HCT116 (cell line): ENCODE measurements around the gene PGS1. TPM values are rescaled to one million over a fixed set of nuclear protein-coding genes. Genes with fewer than 3 reads are reported as not detected.

ENCODE experiments used
- ATAC-seq: fragments of 200-7000 bp; cut with Tn5 transposase; 2 replicates; pipeline ENCODE4 v1.9.1; 2020; ENCODE audit warnings: mild to moderate bottlenecking, moderate library complexity
- BruUV-seq: library from RNA; stranded (reverse); fragments of 400-500 nt; replicated peaks from 2 replicates; lab custom pipeline; 2021; lab: Mats Ljungman, UMichigan
- CTCF ChIA-PET: fragments of 300-600 bp; sonication (Branson Sonifier 250); formaldehyde crosslinking; loops from one replicate; lab custom pipeline; 2021; ENCODE audit warnings: antibody characterized with exemption; lab: Charles Lee
- POLR2A ChIA-PET: fragments of 300-600, 350-600 bp; sonication (Branson Sonifier 250); formaldehyde crosslinking; loops from one replicate; lab custom pipeline; 2021; ENCODE audit warnings: antibody characterized with exemption; lab: Charles Lee
- RAD21 ChIA-PET, 2 experiments: fragments of 300-600 bp; sonication (Branson Sonifier 250); formaldehyde crosslinking; loops; one replicate each; lab custom pipeline; 2023; ENCODE audit warnings: low total read pairs in 2 of 2; ENCODE audit not compliant: uncharacterized antibody in 2 of 2, unreplicated experiment in 2 of 2, low non-redundant PET in 1 of 2; lab: Charles Lee
- DNase-seq: peaks from one replicate; pipeline ENCODE4 v3.0.0-alpha.2; 2010; ENCODE audit warnings: low read depth, low spot score
- H2AFZ ChIP-seq: fragments of 200-600 bp; shearing (Covaris generic), sonication (generic); 2 replicates; pipeline ENCODE4 v1.6.1; 2017; ENCODE audit warnings: low read depth, mixed run types, mixed read lengths, antibody characterized with exemption, low read length; ENCODE audit not compliant: poor library complexity, severe bottlenecking
- H3K27ac ChIP-seq: 2 replicates; pipeline ENCODE4 v1.5.1; 2012; ENCODE audit warnings: low read depth, low read length
- H3K27me3 ChIP-seq: fragments of 200-600 bp; sonication (generic); 2 replicates; pipeline ENCODE4 v1.6.1; 2016; ENCODE audit warnings: mixed run types, low read length, mixed read lengths; ENCODE audit not compliant: insufficient read depth
- H3K36me3 ChIP-seq, 2 experiments: fragments of 200-500 bp in 1 of 2; fragments of 200-600 bp in 1 of 2; sonication (Bioruptor generic) in 1 of 2; sonication (generic) in 1 of 2; 2 replicates each; pipeline versions ENCODE4 v1.5.1 to v1.6.1; 2014 to 2016; ENCODE audit warnings: low read length in 2 of 2, inconsistent platforms in 1 of 2, mixed read lengths in 1 of 2, mixed run types in 1 of 2; ENCODE audit not compliant: insufficient read depth in 2 of 2, control insufficient read depth in 1 of 2
- H3K4me1 ChIP-seq, 2 experiments: fragments of 200-600 bp in 1 of 2; sonication (generic) in 1 of 2; 2 replicates each; pipeline versions ENCODE4 v1.5.1 to v1.6.1; 2012 to 2017; ENCODE audit warnings: low read length in 2 of 2, inconsistent platforms in 1 of 2, mild to moderate bottlenecking in 1 of 2, mixed read lengths in 1 of 2, mixed run types in 1 of 2, moderate library complexity in 1 of 2; ENCODE audit not compliant: insufficient read depth in 2 of 2, control insufficient read depth in 1 of 2
- H3K4me2 ChIP-seq: fragments of 200-600 bp; sonication (generic); 2 replicates; pipeline ENCODE4 v1.6.1; 2017; ENCODE audit warnings: mixed run types, low read length, mixed read lengths
- H3K4me3 ChIP-seq, 2 experiments: fragments of 200-600 bp in 1 of 2; sonication (generic) in 1 of 2; replicated peaks in 1 of 2; 2 replicates each; pipeline ENCODE4 v1.5.1; 2011 to 2016; ENCODE audit warnings: low read length in 2 of 2, control low read depth in 1 of 2, low read depth in 1 of 2, mild to moderate bottlenecking in 1 of 2, mixed read lengths in 1 of 2, mixed run types in 1 of 2
- H3K79me2 ChIP-seq: fragments of 200-600 bp; sonication (generic); 2 replicates; pipeline ENCODE4 v1.6.1; 2017; ENCODE audit warnings: mild to moderate bottlenecking, mixed run types, low read length, moderate library complexity, mixed read lengths; ENCODE audit not compliant: insufficient read depth
- H3K9ac ChIP-seq: fragments of 200-600 bp; sonication (generic); 2 replicates; pipeline ENCODE4 v1.6.1; 2016; ENCODE audit warnings: low read length, mixed read lengths
- H3K9me2 ChIP-seq: fragments of 200-600 bp; sonication (generic), shearing (Covaris generic); 2 replicates; pipeline ENCODE4 v1.6.1; 2017; ENCODE audit warnings: mixed run types, mild to moderate bottlenecking, moderate library complexity; ENCODE audit not compliant: insufficient read depth
- H3K9me3 ChIP-seq, 2 experiments: fragments of 200-500 bp in 1 of 2; fragments of 200-600 bp in 1 of 2; sonication (Bioruptor generic) in 1 of 2; sonication (generic) in 1 of 2; 2 replicates each; pipeline ENCODE4 v1.6.1; 2014 to 2017; ENCODE audit warnings: low read length in 2 of 2, mixed read lengths in 2 of 2, inconsistent platforms in 1 of 2, low read depth in 1 of 2, mild to moderate bottlenecking in 1 of 2, mixed run types in 1 of 2, moderate library complexity in 1 of 2; ENCODE audit not compliant: control insufficient read depth in 1 of 2, insufficient read depth in 1 of 2
- H4K20me1 ChIP-seq: fragments of 200-600 bp; sonication (generic), shearing (Covaris generic); 2 replicates; pipeline ENCODE4 v1.6.1; 2017; ENCODE audit warnings: mixed run types, mild to moderate bottlenecking, moderate library complexity; ENCODE audit not compliant: insufficient read depth
- CBX3 ChIP-seq: IDR thresholded peaks from 2 replicates; pipeline ENCODE4 v1.6.1; 2012; ENCODE audit warnings: low read depth
- EZH2 ChIP-seq: fragments of 200-600 bp; sonication (generic); IDR thresholded peaks from 2 replicates; pipeline ENCODE4 v1.6.1; 2017; ENCODE audit warnings: antibody characterized with exemption, mixed run types
- FOSL1 ChIP-seq: IDR thresholded peaks from 2 replicates; pipeline ENCODE4 v1.6.1; 2012; ENCODE audit warnings: low read depth
- RAD21 ChIP-seq: IDR thresholded peaks from 2 replicates; pipeline ENCODE4 v1.6.1; 2012; ENCODE audit warnings: low read depth, mild to moderate bottlenecking
- SP1 ChIP-seq: IDR thresholded peaks from 2 replicates; pipeline ENCODE4 v1.6.1; 2012; ENCODE audit warnings: low read depth
- SRF ChIP-seq: IDR thresholded peaks from 2 replicates; pipeline ENCODE4 v1.6.1; 2012; ENCODE audit warnings: low read depth
- YY1 ChIP-seq: IDR thresholded peaks from 2 replicates; pipeline ENCODE4 v1.6.1; 2011; ENCODE audit warnings: low read length, low read depth, moderate library complexity, mild to moderate bottlenecking; ENCODE audit not compliant: insufficient replicate concordance; ENCODE audit errors: extremely low read depth
- ZFX ChIP-seq: fragments of 450-650 bp; IDR thresholded peaks from 2 replicates; pipeline ENCODE4 v1.6.1; 2017
- intact Hi-C: fragments of 100-400 bp; cut with micrococcal nuclease; formaldehyde crosslinking; loops from 2 replicates; pipeline ENCODE4 v1.10.0; 2022
- total RNA-seq: library from RNA; stranded (reverse); gene quantifications from one replicate; pipeline ENCODE4 v1.2.1, GENCODE V29; 2021; ENCODE audit not compliant: unreplicated experiment
- TF ChIP-seq, protein P1 (sequence below): IDR thresholded peaks from 2 replicates; pipeline ENCODE4 v1.6.1; 2012
- TF ChIP-seq, protein P2 (sequence below): IDR thresholded peaks from 2 replicates; pipeline ENCODE4 v1.6.1; 2011; ENCODE audit warnings: mild to moderate bottlenecking, low read length, moderate library complexity; ENCODE audit not compliant: insufficient replicate concordance; ENCODE audit errors: extremely low read depth

Gene PGS1
- total RNA-seq, 1 experiment from 2014 or later = 44.4 TPM

DNA sequence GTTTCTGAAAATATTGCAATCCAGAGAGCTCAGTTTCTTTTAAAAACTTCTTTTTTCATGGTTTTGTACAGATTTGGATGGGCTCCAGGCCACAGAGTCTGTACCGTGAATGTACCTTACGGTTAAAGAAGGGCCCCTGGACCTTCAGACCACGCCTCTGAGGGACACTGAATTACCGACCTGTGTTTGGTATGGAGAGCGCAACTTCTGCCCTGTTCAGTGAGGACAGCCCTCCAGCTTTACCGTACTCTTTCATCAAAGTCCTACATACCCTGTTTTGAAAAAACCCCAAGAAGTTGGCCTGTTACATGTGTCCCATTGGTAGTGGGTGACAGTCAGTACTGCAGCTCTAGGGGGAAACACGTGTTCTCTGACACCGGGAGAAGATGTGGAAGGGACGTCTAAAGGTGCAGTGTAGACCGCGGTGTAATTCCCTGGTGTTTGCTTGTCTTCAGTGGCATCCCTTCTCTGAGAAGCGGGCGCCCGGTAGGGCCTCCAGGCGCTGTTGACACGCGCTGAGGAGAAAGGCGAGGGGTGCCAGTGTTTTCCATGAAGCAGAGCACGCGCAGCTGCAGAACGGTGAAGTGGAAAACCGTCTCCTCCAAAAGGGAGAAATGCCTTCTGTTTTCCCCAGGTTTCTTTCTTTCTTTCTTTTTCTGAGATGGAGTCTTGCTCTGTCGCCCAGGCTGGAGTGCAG, 6.2 kb downstream of the PGS1 start (continued):
- no peak for TF ChIP-seq CBX3
- no peak for TF ChIP-seq EZH2
- TF ChIP-seq, protein P1, sequence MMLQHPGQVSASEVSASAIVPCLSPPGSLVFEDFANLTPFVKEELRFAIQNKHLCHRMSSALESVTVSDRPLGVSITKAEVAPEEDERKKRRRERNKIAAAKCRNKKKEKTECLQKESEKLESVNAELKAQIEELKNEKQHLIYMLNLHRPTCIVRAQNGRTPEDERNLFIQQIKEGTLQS = no peak
- no peak for TF ChIP-seq ZFX
- no peak for TF ChIP-seq RAD21

DNA sequence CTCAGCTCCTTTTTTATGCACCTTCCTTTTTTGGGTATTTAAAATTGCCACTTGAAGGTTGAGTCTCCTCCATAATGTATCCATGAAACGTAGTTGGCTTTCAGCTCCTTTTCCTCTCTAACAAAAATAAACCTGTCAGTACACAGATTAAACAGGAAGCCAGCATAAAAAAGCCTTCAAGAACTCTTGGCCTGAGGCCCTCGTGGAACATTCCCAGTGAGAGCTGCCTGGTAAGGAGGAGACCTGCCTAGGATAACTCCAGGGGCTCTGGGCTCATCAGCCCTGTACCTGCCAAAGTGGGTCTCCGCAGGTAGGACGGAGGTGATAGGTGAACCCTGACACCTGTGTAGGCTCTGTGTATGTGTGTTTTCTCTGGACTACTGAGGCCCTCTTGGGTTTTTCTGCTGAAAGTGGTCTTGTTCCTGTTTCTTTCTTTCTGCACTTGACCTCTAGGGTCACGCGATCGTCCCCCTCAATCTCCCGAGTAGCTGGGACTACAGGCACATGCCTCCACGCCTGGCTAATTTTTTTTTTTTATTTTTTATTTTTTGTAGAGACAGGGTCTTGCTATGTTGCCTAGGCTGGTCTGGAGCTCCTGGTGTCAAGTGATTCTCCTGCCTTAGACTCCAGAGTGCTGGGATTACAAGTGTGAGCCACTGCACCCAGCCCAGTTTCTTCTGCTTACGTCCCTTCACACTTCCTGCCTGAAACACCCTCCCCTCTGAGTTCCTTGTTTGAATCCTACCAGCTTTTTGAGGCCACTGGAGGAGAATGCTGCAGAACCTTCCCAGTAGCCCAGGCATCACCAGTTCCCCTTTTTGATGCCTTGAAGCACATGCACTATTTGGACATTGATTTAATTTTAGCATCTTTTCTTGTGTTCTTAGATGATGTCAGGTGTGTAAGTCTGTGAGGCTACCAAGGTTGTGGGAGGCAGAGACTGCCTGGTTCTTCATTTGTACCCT, 9.8 kb downstream of the PGS1 start:
- DNase-seq = no peak
- POLR2A ChIA-PET = no interaction called here
- Histone ChIP-seq H3K9me2 (no peaks in the 10 kb centered on the region), H2AFZ (no peak overlapping the region), H3K36me3 (peaks cover 2 to 6% of the 10 kb centered on the region in 2 experiments; a peak in 2 of 4 replicates)
- intact Hi-C loops = no loop called here
- TF ChIP-seq SRF (no peak), YY1 (no peak), FOSL1 (no peak), SP1 (no peak)
- TF ChIP-seq, protein P2, sequence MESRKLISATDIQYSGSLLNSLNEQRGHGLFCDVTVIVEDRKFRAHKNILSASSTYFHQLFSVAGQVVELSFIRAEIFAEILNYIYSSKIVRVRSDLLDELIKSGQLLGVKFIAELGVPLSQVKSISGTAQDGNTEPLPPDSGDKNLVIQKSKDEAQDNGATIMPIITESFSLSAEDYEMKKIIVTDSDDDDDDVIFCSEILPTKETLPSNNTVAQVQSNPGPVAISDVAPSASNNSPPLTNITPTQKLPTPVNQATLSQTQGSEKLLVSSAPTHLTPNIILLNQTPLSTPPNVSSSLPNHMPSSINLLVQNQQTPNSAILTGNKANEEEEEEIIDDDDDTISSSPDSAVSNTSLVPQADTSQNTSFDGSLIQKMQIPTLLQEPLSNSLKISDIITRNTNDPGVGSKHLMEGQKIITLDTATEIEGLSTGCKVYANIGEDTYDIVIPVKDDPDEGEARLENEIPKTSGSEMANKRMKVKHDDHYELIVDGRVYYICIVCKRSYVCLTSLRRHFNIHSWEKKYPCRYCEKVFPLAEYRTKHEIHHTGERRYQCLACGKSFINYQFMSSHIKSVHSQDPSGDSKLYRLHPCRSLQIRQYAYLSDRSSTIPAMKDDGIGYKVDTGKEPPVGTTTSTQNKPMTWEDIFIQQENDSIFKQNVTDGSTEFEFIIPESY = no peak
- TF ChIP-seq, protein P1 = no peak
- TF ChIP-seq, all 23 proteins: peak for 0
- ChIA-PET RAD21 (no interaction called here), CTCF (no interaction called here)
- no peak overlapping the region for H3K9ac ChIP-seq
- no peaks in the 10 kb centered on the region for H3K27me3 ChIP-seq
- H4K20me1 ChIP-seq = peaks cover 8% of the 10 kb centered on the region; the same call in 1 of the 2 replicates
- peaks cover 97% of the 10 kb centered on the region for H3K79me2 ChIP-seq
- no peaks in the 10 kb centered on the region for H3K9me3 ChIP-seq
- no peak overlapping the region for H3K4me3 ChIP-seq
- no TSS peak for BruUV-seq
- ATAC-seq = no peak
- H3K27ac ChIP-seq = no peak overlapping the region
- no peak overlapping the region for H3K4me2 ChIP-seq
- peaks cover 13 to 32% of the 10 kb centered on the region in 2 experiments for H3K4me1 ChIP-seq
